GM21381 (cell line): Measurements from ENCODE around the gene JAG1.
"Not testable (repeated sequence)": the region's sequence is repeated elsewhere in the genome, so short reads cannot be mapped to it uniquely, and the experiment has no call there.

Experiments used
- ATAC-seq: cut with Tn5 transposase; IDR thresholded peaks from one replicate; pipeline ENCODE4 v1.9.1; 2021; ENCODE audit warnings: mild to moderate bottlenecking, moderate library complexity; ENCODE audit not compliant: unreplicated experiment

Gene JAG1

GRCh38 chr20:10617549-10618133, 56.2 kb downstream of the JAG1 start:
- not testable (repeated sequence) for ATAC-seq

DNA sequence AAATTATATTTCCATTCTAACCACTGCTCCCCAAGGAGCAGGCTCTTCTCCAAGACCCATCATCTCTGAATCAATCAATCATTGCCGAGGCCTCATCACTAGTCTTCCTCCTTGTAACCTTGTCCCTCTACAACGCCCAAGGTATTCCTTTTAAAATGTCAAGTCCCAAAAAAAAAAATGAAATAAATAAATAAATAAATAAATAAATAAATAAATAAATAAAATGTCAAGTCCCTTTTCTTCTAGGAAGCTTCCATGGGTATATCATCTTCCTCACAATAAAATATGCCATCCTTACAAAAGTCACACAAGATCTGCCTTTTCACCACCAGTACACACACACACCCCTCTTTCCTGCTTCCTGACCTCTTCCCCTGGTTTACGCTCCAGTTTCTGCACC, 57.6 kb downstream of the JAG1 start:
- ATAC-seq, result no peak

GRCh38 chr20:10613911-10614310, 59.9 kb downstream of the JAG1 start:
- ATAC-seq, result no peak

GRCh38 chr20:10613426-10613825, 60.4 kb downstream of the JAG1 start:
- ATAC-seq, result not testable (repeated sequence)

DNA sequence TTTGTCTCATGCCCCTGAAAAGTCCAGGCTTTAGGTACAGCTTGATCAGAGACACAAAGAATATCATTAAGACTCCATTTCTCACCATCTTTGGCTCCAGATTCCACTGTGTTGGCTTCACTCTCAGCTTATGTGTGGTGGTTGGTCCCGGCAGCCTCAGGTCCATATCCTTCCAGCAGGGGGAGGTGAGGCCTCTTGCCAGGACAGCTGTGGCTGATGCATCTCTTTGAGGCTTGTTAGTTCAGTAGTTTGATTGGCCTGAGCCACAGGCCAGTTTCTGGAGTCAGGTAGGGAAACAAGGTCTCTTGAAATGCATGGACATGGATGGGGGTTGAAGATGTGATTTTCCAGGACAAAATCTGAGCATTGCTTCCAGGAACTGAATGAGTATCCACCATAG, 62.4 kb downstream of the JAG1 start:
- peak; percentile 64 for ATAC-seq

GRCh38 chr20:10610251-10610650, 63.5 kb downstream of the JAG1 start:
- no peak for ATAC-seq

DNA sequence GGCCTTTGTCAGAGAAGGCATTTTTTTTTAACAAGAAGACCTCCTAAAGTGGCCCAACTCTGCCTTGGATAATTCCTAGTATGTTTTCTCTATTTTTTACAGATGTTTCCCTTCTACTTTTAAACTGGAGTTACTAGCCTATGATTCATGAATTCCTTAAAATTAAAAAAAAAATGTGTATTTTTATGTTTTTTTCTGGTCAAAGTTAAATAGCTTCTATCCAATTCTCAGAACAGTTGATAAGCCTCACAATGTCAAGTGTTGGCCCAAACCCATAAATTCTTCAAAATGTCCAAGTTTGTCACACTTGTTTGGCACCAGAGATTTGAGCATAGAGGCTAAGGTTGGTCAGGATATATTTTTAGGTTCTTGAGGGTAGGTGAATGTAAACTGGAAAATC, 64.0 kb downstream of the JAG1 start:
- no peak for ATAC-seq

DNA sequence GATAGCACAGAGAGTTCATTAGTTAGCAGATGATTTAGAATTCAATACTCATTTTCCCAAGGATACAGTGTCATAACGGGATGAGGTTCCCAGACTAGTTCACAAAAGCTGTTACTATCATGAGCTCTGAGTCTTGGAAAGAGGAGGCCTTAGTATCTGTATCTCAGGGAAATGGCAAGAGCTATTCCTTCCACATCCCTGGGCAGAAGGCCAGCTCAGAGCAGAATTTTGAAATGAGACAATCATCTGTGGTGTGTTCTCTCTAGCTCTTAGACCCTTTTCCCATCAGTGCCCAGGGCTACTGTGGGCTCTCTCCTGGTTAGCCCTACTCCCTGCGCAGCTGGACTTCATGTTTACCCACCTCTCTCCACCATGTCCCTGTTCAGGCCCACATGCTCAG, 64.5 kb downstream of the JAG1 start:
- ATAC-seq, result no peak

GRCh38 chr20:10605547-10606195, 68.1 kb downstream of the JAG1 start:
- ATAC-seq, result no peak

DNA sequence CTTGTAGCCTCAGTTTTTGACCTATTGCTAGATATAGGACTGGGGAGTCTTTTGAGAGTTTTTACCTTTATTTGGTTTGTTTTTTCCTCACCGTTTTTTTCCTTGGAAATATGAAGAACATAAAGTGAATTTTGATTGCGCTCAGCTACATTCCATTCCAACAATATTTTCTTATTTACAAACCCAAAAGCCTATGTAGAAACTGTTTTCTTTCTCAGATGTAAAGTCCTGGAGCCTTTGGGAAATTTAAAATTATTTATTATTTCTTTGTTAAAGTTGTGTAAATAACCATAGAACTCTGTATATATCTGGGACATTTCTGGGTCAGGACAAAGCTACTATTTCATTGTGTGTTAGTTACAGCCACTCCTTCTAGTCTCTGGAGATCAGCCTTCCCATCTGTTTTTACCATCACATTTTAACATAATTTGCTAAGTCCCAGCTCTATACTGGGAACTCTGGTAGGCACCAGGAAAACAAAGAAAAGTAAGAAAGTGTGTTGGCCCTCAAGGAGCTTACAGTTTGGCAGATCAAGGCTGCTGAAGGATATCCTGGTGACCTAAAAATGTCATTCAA, 68.8 kb downstream of the JAG1 start:
- ATAC-seq, result no peak

DNA sequence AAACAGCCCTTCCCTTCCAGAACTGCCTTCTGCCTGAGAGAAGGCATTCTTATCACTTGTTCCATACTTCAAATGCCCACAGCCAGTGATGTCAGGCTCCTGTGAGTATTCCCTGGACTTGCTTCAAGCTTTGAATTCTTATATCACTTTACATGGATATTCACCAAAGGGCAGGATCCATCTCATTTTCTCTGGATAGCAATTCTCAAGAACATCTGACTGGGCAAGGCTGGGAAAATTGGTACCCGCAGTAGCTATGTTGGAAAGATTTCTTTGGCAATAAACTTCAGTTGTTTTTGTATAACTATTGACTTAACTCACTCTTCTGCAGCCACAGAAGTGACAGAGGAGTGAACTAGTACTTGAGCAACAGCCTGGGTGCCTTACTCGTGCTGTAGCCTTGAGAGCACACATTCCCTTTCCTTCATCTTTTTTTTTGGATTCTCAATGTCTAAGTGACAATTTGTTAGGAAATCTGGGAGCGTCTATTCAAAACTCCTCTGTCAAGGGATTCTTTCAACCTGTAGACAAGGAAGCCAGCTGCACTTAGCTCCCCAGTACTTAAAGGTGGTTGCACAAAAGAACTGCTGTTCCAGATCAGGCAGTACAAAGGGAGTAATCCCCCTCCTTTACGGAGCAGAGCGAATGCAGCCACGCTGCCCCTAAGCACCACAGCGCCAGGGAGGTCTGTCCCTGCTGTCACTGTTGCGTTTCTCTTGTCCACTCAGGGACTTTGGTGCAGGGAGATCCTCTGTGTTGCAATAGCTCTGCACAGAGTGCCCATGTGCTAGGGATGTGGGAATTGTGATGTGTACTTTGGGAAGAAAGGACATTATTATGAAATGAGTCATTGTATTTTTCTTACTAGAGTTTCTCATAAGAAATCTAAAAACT, 69.6 kb downstream of the JAG1 start:
- no peak for ATAC-seq

DNA sequence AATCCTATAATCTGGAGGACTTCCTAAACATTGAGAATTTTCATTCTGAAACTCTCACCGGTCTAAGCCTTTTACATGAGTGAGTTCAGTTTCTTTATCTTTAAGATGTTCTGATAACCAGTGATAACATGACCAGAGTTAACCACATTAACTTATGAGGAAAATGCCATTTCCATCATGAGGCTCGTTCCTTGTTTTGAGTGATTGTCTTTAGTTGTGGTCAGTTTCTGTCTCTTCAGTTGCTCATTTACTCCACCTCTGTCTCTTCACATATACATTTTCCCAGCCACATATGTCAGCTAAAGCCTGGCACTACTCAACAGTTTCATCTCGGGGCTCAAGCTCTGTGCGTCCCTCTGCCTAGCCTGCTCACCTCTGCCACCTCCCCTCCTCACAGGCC, 70.4 kb downstream of the JAG1 start:
- ATAC-seq, result no peak

GRCh38 chr20:10602221-10602871, 71.5 kb downstream of the JAG1 start:
- ATAC-seq, result no peak

DNA sequence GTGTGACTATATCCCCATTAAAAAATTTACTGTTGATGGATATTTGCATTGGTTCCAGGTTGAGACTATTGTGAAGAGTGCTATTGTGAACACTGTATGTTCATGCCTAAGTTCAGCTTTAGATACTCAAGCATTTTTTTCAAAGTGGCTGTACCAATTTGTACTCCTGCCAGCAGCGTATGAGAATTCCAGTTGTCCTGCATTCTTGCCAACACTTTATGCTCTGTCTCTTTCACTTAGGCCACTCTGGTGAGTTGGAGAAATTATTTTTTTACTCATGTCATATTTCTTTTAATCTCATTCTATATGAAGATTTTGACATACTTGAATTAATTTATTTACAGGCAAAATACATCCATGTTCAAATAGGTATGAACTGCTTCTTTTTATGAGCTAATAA, 76.2 kb downstream of the JAG1 start:
- ATAC-seq, result no peak

DNA sequence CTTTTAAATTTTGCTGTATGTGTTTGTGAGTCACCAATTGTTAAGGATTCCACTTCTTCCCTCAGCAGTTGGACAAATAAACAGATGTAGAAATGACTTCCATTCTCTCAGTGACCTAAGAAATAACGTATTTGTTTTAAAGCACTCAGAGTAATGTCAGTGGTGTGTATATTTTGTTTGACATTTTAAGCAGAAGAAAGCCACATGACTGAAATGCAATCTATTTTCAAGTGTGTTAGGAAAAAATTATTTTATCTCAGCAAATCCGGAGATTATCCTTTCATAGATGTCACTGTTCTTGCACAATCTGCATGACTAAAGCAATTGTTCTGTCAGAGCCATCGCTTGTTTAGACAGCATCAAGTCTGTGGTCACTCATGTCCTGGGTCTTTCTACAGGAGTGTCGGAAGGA, 77.1 kb downstream of the JAG1 start:
- no peak for ATAC-seq

- no peak for ATAC-seq
Observed at GRCh38 chr20:10595985-10596384, 77.8 kb downstream of the JAG1 start.

DNA sequence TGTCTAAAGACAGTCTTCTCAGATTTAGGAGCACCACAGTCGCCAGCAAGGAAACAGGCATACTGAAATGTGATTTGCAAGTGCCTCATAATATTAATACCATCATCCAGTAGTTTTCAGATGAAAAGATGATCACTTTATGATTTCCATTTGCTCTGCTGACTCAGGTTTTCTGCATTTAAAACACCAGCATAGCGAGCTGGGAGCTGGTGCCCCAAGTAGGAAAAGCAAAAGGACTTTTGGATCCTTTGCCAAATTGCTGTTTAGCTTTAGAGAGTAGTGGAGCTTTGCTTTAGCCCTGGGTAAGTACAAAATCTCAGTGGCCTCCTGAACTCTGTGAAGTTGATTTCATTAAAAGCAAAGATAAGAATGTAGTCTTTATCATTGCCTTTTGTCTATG, 78.5 kb downstream of the JAG1 start:
- no peak for ATAC-seq

GRCh38 chr20:10594296-10594868, 79.4 kb downstream of the JAG1 start:
- no peak for ATAC-seq

DNA sequence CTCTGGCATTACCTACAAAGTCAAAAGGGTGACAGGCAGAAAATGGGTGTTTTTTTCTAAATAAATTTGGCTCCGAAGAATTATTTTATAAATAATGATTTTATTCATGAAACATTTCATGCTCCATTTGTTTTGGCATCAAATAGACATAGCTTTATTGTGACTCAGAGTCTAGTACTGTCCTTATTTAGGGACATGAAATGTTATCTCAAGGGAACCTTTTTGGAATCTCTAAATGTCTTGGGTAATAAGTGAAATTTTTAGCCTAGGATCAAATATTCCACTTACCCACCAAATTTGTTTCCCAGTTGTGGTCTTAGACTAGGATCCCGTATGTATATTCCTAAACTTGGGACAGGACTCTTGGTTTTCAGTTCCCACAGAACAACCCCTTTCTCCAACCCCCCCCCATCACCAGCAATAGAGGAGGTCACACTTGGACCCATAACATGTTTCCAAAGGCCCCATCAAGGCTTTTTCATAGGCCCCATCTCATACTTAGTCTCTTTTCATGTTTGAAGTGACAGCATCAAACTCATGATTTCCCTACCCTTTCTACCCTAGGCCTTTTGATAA, 81.8 kb downstream of the JAG1 start:
- ATAC-seq, result no peak

DNA sequence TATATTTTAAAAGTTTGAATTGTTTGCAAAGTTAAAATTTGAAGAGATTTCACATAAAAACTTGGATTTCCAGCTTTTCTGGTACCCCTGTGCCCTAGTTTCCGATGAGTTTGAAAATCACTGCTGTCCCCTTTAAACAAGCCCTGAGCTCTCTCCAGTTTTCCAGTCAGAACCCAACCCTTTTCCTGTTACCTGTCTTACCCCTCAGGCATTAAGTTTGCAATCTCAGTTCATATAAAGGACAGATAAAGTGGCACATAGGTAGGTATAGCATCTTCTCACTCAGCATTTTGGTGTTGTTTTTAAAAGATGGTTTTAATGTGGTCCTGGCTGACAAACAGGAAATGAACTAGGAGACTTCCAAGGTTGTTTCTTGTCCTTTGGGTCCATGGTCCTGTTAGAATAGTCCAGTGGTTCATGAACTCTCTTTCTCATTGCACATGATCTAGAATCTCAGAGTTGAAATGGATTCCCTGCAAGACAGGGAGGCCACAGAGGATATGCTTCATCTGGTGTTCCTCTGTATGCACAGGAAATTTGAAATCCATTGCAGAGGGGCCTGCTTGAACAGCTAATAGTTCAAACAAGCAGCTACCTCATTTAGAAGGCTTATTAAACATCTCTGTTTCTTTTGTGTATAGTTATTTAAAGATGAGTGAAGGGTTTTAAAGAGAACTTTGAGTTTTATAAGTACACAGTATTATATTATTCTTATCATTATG, 82.7 kb downstream of the JAG1 start:
- no peak for ATAC-seq
